Right lobe of liver (tissue), 6 donors: Measurements from ENCODE around the gene ZNF221. TPM values are rescaled to one million over a fixed set of nuclear protein-coding genes. Genes with fewer than 3 reads are reported as not detected.

Source experiments
- ATAC-seq, 4 donors: fragments of 200-7000 bp; cut with Tn5 transposase; one replicate each; pipeline ENCODE4 v1.9.1; 2020; ENCODE audit warnings: mild to moderate bottlenecking in 4 of 4, moderate library complexity in 4 of 4
- DNase-seq, 3 donors: peaks; one replicate each; pipeline ENCODE4 v3.0.0-alpha.2; 2020
- H3K27ac ChIP-seq, 3 donors: fragments of 200-600 bp; one replicate each; pipeline ENCODE4 v1.8.0; 2022
- H3K27me3 ChIP-seq, 2 donors: fragments of 200-600 bp; one replicate each; pipeline ENCODE4 v1.8.0; 2022
- H3K36me3 ChIP-seq, 4 donors: fragments of 200-600 bp; sonication (generic) in 1 of 4; one replicate each; pipeline versions ENCODE4 v1.5.1 to v1.8.0; 2017 to 2022; ENCODE audit warnings: control low read depth in 1 of 4
- H3K4me1 ChIP-seq, 4 donors: fragments of 200-600 bp; sonication (generic) in 1 of 4; one replicate each; pipeline versions ENCODE4 v1.5.1 to v1.8.0; 2017 to 2022; ENCODE audit warnings: control low read depth in 1 of 4
- H3K4me3 ChIP-seq, 3 donors: fragments of 200-600 bp; one replicate each; pipeline ENCODE4 v1.8.0; 2022
- H3K9me3 ChIP-seq, 4 donors: fragments of 200-600 bp; sonication (generic) in 1 of 4; one replicate each; pipeline versions ENCODE4 v1.5.1 to v1.8.0; 2017 to 2022; ENCODE audit warnings: control low read depth in 1 of 4
- POLR2A ChIP-seq: fragments of 450-650 bp; IDR thresholded peaks from one replicate; pipeline ENCODE4 v1.6.1; 2017; ENCODE audit warnings: antibody characterized with exemption, mild to moderate bottlenecking
- WGBS: methylation state at CpG from one replicate; pipeline ENCODE4 v1.1.6; 2018; ENCODE audit warnings: low coverage, low lambda C conversion rate; ENCODE audit not compliant: insufficient coverage; ENCODE audit errors: missing lambda C conversion rate; 5-methylcytosine and 5-hydroxymethylcytosine counted together
- intact Hi-C, 2 donors: fragments of 100-400 bp; cut with DNase I; formaldehyde crosslinking; loops; one replicate each; pipeline versions ENCODE4 v1.11.2 to v1.14.1; 2022
- total RNA-seq, 6 experiments: library from RNA; depleted of rRNA in 2 of 6; stranded (reverse); fragments of >200 nt in 2 of 6; fragmentation: NEBNext Ultra II Directional in 3 of 6; extraction: Animal tissue kit (Norgen Biotek cat#: 25700) in 3 of 6; gene quantifications; one replicate each; pipeline versions ENCODE4 v1.1.0 to v1.2.4, GENCODE V29; 2016 to 2023
- TF ChIP-seq, protein P1 (sequence below), 4 donors: fragments of 200-600 bp in 3 of 4; fragments of 450-650 bp in 1 of 4; IDR thresholded peaks; one replicate each; pipeline versions ENCODE4 v1.5.1 to v1.8.0; 2016 to 2022; ENCODE audit warnings: antibody characterized with exemption in 4 of 4, mild to moderate bottlenecking in 2 of 4
- donor health status: DM: no; HTN: yes; CAD: no.
- donor health status: DM: no; HTN: no; CAD: no.
- donor health status: DM: no; HTN: no; CAD: no.
- donor health status: DM: no; HTN: yes; CAD: no.
- donor health status: DM: no; HTN: yes; CAD: no.

ZNF221 gene
- total RNA-seq, 6 experiments from 2014 or later: 0.50 to 2.9 (median 1.6) TPM

DNA sequence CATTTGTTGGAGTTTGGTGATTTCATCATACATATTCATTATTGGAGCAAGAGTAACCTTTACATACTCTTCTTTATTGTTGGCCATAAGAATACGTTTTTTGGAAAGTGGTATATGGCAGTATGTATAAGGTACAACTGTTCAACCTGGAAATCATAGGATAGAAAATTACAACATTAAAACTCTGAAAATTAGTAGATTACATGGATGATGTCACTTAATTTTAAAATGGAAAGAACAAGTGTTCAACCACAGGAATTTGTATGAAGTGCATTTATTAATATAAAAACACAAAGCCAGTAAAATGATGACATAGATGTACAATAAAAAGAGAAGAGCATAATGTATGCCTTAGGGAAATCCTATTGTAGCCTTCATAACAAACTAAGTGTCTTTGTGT lies 25.7 kb downstream of the ZNF221 start:
- ATAC-seq (no peak), DNase-seq (no peak)
- TF ChIP-seq POLR2A: no peak
- TF ChIP-seq, protein P1, sequence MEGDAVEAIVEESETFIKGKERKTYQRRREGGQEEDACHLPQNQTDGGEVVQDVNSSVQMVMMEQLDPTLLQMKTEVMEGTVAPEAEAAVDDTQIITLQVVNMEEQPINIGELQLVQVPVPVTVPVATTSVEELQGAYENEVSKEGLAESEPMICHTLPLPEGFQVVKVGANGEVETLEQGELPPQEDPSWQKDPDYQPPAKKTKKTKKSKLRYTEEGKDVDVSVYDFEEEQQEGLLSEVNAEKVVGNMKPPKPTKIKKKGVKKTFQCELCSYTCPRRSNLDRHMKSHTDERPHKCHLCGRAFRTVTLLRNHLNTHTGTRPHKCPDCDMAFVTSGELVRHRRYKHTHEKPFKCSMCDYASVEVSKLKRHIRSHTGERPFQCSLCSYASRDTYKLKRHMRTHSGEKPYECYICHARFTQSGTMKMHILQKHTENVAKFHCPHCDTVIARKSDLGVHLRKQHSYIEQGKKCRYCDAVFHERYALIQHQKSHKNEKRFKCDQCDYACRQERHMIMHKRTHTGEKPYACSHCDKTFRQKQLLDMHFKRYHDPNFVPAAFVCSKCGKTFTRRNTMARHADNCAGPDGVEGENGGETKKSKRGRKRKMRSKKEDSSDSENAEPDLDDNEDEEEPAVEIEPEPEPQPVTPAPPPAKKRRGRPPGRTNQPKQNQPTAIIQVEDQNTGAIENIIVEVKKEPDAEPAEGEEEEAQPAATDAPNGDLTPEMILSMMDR (IDR thresholded peaks at IDR 0.05): no peak
- 72% methylated on average over 1 of the region's 1 CpG for WGBS
- Histone ChIP-seq H3K4me3 (no peak overlapping the region), H3K27me3 (no peaks in the 10 kb centered on the region), H3K9me3 (peaks cover 0 to 42% (median 7%) of the 10 kb centered on the region in 4 donors), H3K27ac (no peak overlapping the region), H3K4me1 (no peaks in the 10 kb centered on the region), H3K36me3 (no peaks in the 10 kb centered on the region)
- intact Hi-C loops: no loop called here

DNA sequence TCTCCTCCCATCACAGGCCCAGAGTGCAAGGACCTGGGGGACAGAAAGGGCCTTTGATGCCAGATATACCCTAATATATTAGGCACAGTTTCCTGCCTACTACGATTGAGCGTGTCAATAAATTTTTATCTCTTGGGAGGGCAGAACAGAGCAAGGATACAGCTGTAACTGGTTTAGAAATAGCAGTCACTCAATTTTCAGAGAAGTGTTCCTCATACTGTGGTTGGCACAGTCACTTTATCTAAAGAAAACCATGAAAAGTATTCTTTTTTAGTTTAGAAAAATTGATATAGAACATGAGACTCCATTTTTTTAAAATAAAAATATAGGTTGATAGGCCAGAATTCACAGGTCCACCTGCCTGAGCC lies 32.5 kb downstream of the ZNF221 start:
- no peak for ATAC-seq

DNA sequence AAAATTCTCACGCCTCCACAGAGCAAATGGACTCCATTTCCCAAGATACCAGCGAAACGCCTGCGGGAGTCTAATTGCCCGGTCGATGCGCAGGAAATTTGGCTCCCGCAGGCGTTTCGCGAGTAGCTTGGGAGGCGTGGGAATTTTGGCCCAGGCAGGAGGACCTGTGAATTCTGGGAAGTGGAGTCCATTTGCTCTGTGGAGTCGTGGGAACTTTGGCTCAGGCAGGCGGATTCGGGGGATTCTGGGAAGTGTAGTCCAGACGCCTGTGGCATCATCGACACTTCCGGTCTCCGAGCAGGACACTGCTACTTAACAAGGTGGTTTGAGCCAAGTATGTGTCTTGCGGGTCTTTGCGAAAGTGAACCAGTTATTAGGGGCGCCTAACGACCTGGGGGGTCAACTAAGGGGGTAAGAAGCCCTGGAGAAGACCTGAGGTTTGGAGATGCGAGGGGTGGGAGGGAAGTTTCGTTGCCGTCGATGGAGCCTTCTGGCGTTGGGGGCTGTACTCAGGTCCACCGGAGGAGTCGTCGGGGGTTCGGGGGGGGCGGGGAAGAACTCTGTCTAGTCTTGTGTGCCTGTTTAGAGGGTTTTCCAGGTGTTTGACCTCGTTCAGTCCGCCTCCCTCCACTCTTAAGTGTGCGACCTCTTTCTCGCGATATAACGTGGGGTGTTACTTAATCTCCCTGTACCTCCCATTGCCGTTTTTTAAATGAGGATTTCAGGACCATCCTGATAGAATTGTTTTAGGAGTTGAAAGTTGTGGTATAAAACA lies 33.1 kb downstream of the ZNF221 start, which contains the start of gene ZNF155:
Gene ZNF155 (plus strand): TSS at position 277 of the 775 bp plus-strand sequence. CDS start 4,356 bp downstream, outside the sequence.
- TF ChIP-seq POLR2A: peak; percentile 20
- TF ChIP-seq, protein P1 (IDR thresholded peaks at IDR 0.05): no peak
- 0% methylated on average over 37 of the region's 40 CpGs for WGBS
- H3K27ac ChIP-seq: peak within 1 kb of the TSS in 2 of 3 donors; percentile 15 to 53
- no peaks in the 10 kb centered on the region for H3K27me3 ChIP-seq
- peaks cover 0 to under 1% (median 0%) of the 10 kb centered on the region in 4 donors for H3K36me3 ChIP-seq
- intact Hi-C loops: no loop called here
- H3K9me3 ChIP-seq: peaks cover 0 to 17% (median 0%) of the 10 kb centered on the region in 4 donors
- H3K4me1 ChIP-seq: no peaks in the 10 kb centered on the region
- ATAC-seq (peak; percentile 100), DNase-seq (peak; percentile 86 to 96 (median 96))
- H3K4me3 ChIP-seq: peak within 1 kb of the TSS; percentile 65 to 70 (median 68)

More for the DNA sequence above, 32.5 kb downstream of the ZNF221 start:
- intact Hi-C loops: no loop called here
- Histone ChIP-seq H3K27ac (no peak overlapping the region), H3K9me3 (peaks cover 0 to 19% (median 0%) of the 10 kb centered on the region in 4 donors), H3K4me1 (no peaks in the 10 kb centered on the region), H3K27me3 (no peaks in the 10 kb centered on the region), H3K36me3 (no peaks in the 10 kb centered on the region), H3K4me3 (peak overlapping the region; percentile 65 to 70 (median 68))
- 55% methylated on average over 2 of the region's 2 CpGs for WGBS
- TF ChIP-seq POLR2A: no peak
- TF ChIP-seq, protein P1 (IDR thresholded peaks at IDR 0.05): no peak
- DNase-seq: no peak

DNA sequence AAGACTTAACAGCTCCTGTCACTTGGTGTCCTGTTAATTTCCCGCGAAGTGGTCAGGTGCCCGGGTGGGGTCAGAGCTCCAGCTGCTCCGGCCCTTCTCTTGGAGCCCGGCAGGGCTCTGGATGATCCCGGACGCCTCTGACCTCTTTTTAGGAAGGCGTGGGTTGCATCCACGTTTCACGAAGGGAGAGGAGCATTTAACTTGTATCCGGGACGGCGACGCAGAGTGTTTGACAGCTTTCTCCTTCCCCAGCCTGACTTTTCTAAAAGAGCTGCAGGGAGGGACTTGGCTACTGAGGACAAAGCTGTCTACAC lies 33.6 kb downstream of the ZNF221 start:
- peak; percentile 28 to 46 (median 32) for ATAC-seq

DNA sequence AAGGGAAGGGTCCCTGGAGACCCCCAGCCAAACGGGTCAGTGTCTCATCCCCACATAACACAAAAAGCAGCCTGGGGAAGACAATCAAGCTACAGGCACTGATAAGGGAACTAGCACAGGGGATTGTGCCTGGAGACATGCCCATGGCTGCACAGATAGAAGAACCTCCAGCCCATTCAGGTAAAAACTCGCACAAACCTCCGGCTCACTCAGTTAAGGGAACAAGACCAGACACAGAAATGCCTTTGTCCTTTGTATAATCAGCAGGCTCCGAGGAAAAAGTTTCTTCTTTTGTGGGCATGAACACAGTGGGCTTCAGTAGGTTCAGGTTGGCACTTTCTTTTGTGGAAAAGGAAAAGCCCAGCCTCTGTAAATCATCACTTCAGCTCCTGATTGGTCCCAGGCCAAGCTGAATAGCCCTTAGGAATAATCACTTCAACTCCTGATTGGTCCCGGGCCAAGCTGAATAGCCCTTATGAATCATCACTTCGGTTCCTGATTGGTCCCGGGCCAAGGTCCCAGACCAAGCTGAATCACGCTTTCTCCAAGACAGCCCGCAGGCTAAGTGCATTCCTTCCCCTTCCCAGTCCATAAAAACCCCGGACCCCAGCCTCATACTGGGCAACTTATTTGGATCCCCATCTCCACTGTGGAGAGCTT lies 46.7 kb downstream of the ZNF221 start:
- no peak for DNase-seq
- WGBS: 83% methylated on average over 7 of the region's 10 CpGs
- Histone ChIP-seq H3K4me1 (no peaks in the 10 kb centered on the region), H3K9me3 (peaks cover 0 to 5% (median 0%) of the 10 kb centered on the region in 4 donors), H3K27me3 (no peaks in the 10 kb centered on the region), H3K36me3 (peaks cover 0 to 33% (median 16%) of the 10 kb centered on the region in 4 donors), H3K27ac (no peak overlapping the region), H3K4me3 (no peak overlapping the region)
- TF ChIP-seq, protein P1 (IDR thresholded peaks at IDR 0.05): no peak
- TF ChIP-seq POLR2A: no peak
- intact Hi-C loops: no loop called here
- no peak for ATAC-seq

More for the DNA sequence above, 33.6 kb downstream of the ZNF221 start:
- H3K36me3 ChIP-seq: peaks cover 0 to 6% (median 0%) of the 10 kb centered on the region in 4 donors
- peaks cover 0 to 17% (median 0%) of the 10 kb centered on the region in 4 donors for H3K9me3 ChIP-seq
- WGBS: 3% methylated on average over 12 of the region's 14 CpGs
- peak overlapping the region in 2 of 3 donors; percentile 15 to 53 for H3K27ac ChIP-seq
- intact Hi-C loops: no loop called here
- no peaks in the 10 kb centered on the region for H3K4me1 ChIP-seq
- no peak for DNase-seq
- peak overlapping the region; percentile 65 to 70 (median 68) for H3K4me3 ChIP-seq
- no peaks in the 10 kb centered on the region for H3K27me3 ChIP-seq
- TF ChIP-seq POLR2A: no peak
